PFSK-1 (cell line): ENCODE data around the gene TMEM196.

Source experiments
- POLR2AphosphoS5 ChIP-seq: IDR thresholded peaks from 2 replicates; pipeline ENCODE4 v1.6.1; 2012; ENCODE audit warnings: low read depth, mild to moderate bottlenecking, control low read depth, low read length, moderate library complexity
- REST ChIP-seq, 2 experiments: IDR thresholded peaks; 2 replicates each; pipeline versions ENCODE4 v1.6.1 to v1.8.0; 2011 to 2012; ENCODE audit warnings: low read depth in 2 of 2, low read length in 2 of 2, control low read depth in 1 of 2, inconsistent platforms in 1 of 2, mild to moderate bottlenecking in 1 of 2, moderate library complexity in 1 of 2; ENCODE audit not compliant: insufficient read depth in 1 of 2
- TAF1 ChIP-seq: IDR thresholded peaks from 2 replicates; pipeline ENCODE4 v1.6.1; 2012; ENCODE audit warnings: low read length, control low read depth, borderline replicate concordance; ENCODE audit not compliant: insufficient read depth

DNA sequence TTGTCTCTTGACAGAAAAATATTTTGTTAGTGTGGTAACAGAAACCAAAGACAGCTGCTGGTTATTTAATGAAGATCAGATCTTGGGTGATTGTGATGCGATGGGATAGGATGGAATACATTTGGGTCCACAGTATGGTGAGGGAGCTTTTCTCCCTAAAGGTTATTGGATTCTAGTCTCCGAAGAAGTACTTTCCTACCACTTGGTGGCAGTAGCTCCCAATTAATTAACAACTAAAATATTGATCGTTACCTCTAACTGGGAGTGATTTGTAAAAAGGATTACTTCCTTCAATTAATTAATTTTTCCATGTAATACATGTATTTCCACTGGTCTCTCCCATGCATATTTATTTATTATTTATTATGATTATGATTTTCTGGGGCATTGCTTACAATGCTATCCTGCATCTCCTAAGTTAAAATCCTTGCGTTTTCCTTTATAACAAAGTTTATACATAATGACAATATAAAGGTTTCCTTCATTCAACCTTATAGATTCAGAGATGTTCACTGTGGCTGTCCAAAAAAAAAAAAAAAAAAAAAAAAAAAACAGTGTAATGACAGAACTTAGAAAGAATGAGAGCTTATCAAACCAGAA, 25.6 kb downstream of the TMEM196 start:
- no peak for TF ChIP-seq POLR2AphosphoS5
- no peak for TF ChIP-seq REST (IDR thresholded peaks at IDR 0.05; ENCODE audit: insufficient read depth in 1 of 2, low read depth in 2 of 2, low read length in 2 of 2)
- no peak for TF ChIP-seq TAF1
